ENCODE results near the gene ANP32E. TPM values are rescaled to one million over a fixed set of nuclear protein-coding genes. Genes with fewer than 3 reads are reported as not detected.

The ANP32E gene
- total and polyA plus RNA-seq, 9 of the 15 experiments (the other 6 are each of a cell fraction or from before 2014, with no cell fraction given), result 60.4 to 197 (median 104) TPM

- POLR2A ChIA-PET, result interaction anchor here (0.6 to 1.5 kb wide), 8 partner anchors 9 to 425 kb away, joined by 3 to 5 read pairs (median 3); no protein-coding TSS in a partner anchor
- Histone ChIP-seq H3K4me2 (ENCODE audit: insufficient read depth, low read length) (peak within 1 kb of the TSS; percentile 97), H3K9ac (ENCODE audit: insufficient read depth in 1 of 2, low read depth in 2 of 2, low read length in 2 of 2) (peak within 1 kb of the TSS; percentile 80 to 96), H3K27ac (ENCODE audit: extremely low read depth, low read depth, low read length) (peak within 1 kb of the TSS; percentile 86), H3K4me3 (peak within 1 kb of the TSS; percentile 92), H3K9me3 (replicated peaks; ENCODE audit: control insufficient read depth, insufficient read depth, low read depth, low read length) (no peaks in the 10 kb centered on the region), H3K4me1 (replicated peaks in 1 of 2; ENCODE audit: control insufficient read depth in 2 of 2, insufficient read depth in 2 of 2, low read length in 2 of 2) (peaks cover 13 to 26% of the 10 kb centered on the region in 2 experiments), H4K20me1 (replicated peaks; ENCODE audit: control insufficient read depth, insufficient read depth, low read length) (no peaks in the 10 kb centered on the region), H3K27me3 (ENCODE audit: control insufficient read depth in 2 of 2, insufficient read depth in 2 of 2, low read length in 2 of 2) (no peaks in the 10 kb centered on the region), H2AFZ (ENCODE audit: low read depth, low read length) (peak within 1 kb of the TSS; percentile 94), H3K36me3 (ENCODE audit: control insufficient read depth, insufficient read depth, low read length) (peaks cover 33% of the 10 kb centered on the region), H3K79me2 (ENCODE audit: control insufficient read depth, insufficient read depth, low read length) (peaks cover 21% of the 10 kb centered on the region), H3K9me1 (ENCODE audit: control insufficient read depth, insufficient read depth, low read length) (no peaks in the 10 kb centered on the region)
- DNase-seq (ENCODE audit: extremely low read depth in 1 of 4, low spot score in 3 of 4), result peak; percentile 97 to 98 (median 98)
- no TSS peak for BruUV-seq (replicated peaks)
- peak; percentile 92 for FAIRE-seq
- ATAC-seq, result peak; percentile 99
- CTCF ChIA-PET (ENCODE audit: low intra/inter-chr PET ratio), result no interaction called here
- in situ Hi-C loops (cut with MboI), result no loop called here
- WGBS (ENCODE audit: insufficient coverage, low coverage, missing lambda C conversion rate), result 2% methylated on average over 37 of the region's 49 CpGs
- intact Hi-C loops (cut with micrococcal nuclease), result loop anchor here (5.0 kb wide), 1 partner anchor 93 kb away; the partner anchor contains the start of gene RPRD2
- TF ChIP-seq SP1 (CRISPR knock-in tag; IDR thresholded peaks at IDR 0.05) (peak; percentile 88), ZNF639 (CRISPR knock-in tag; conservative IDR thresholded peaks at IDR 0.05 in 1 of 2, IDR thresholded peaks at IDR 0.05 in 1 of 2) (peak in 1 of 2 experiments; percentile 70; a peak in 2 of 4 replicates), TRIM24 (IDR thresholded peaks at IDR 0.05) (peak in 1 of 2 experiments; percentile 59; a peak in 2 of 4 replicates), TAF7 (tag; IDR thresholded peaks at IDR 0.05) (0 out of 2 replicates have a peak, but pooled peaks have one; percentile 47), EP400 (IDR thresholded peaks at IDR 0.05) (peak; percentile 83), STAG1 (CRISPR knock-in tag; IDR thresholded peaks at IDR 0.05; ENCODE audit: borderline replicate concordance) (no peak), KLF16 (IDR thresholded peaks at IDR 0.05) (peak; percentile 74), GABPB1 (CRISPR knock-in tag; IDR thresholded peaks at IDR 0.05) (peak; percentile 93), PCBP1 (IDR thresholded peaks at IDR 0.05; ENCODE audit: low read depth, low read length, poor library complexity, severe bottlenecking) (peak; percentile 66), PRDM10 (IDR thresholded peaks at IDR 0.05; ENCODE audit: partially characterized antibody) (peak; percentile 94), TSHZ1 (CRISPR knock-in tag; IDR thresholded peaks at IDR 0.05) (no peak), ZKSCAN8 (CRISPR knock-in tag; IDR thresholded peaks at IDR 0.05) (no peak)
Measured at GRCh38 chr1:150268705-150269403, 32.9 kb upstream of the ANP32E start, which contains the start of gene APH1A. Gene APH1A (minus strand): TSS chr1:150269016. CDS start chr1:150268810, 206 bp downstream.

Data from K562 (cell line).